Caco-2 (cell line): ENCODE data around the gene RBKS. TPM values are rescaled to one million over a fixed set of nuclear protein-coding genes. Genes with fewer than 3 reads are reported as not detected.

ENCODE experiments used
- BruUV-seq: library from RNA; stranded (reverse); fragments of 400-500 nt; replicated peaks from 2 replicates; lab custom pipeline; 2021; lab: Mats Ljungman, UMichigan
- CTCF ChIA-PET: fragments of 300-600 bp; sonication (Branson Sonifier 250); formaldehyde crosslinking; loops from one replicate; lab custom pipeline; 2022; ENCODE audit warnings: antibody characterized with exemption; lab: Charles Lee
- POLR2A ChIA-PET: fragments of 300-600 bp; sonication (Branson Sonifier 250); formaldehyde crosslinking; loops from one replicate; lab custom pipeline; 2022; ENCODE audit warnings: antibody characterized with exemption; lab: Charles Lee
- DNase-seq, 2 experiments: peaks; one replicate each; pipeline versions ENCODE4 v3.0.0 to v3.0.0-alpha.2; 2020 to 2022
- H3K27me3 ChIP-seq: replicated peaks from 2 replicates; pipeline ENCODE4 v1.6.0; 2011; ENCODE audit warnings: low read length; ENCODE audit not compliant: control insufficient read depth, insufficient read depth
- H3K36me3 ChIP-seq: 2 replicates; pipeline ENCODE4 v1.5.1; 2011; ENCODE audit warnings: low read length; ENCODE audit not compliant: control insufficient read depth, insufficient read depth
- H3K4me1 ChIP-seq: fragments of 250-450 bp; sonication (Bioruptor Pico); 2 replicates; pipeline ENCODE4 v1.5.1; 2020; ENCODE audit warnings: mild to moderate bottlenecking
- H3K4me3 ChIP-seq: 2 replicates; pipeline ENCODE4 v1.5.1; 2011; ENCODE audit warnings: low read depth, mild to moderate bottlenecking, control low read depth, low read length
- H3K9me3 ChIP-seq: fragments of 250-450 bp; sonication (Bioruptor Pico); 2 replicates; pipeline ENCODE4 v1.5.1; 2020; ENCODE audit warnings: mild to moderate bottlenecking, moderate library complexity
- H3K27ac Mint-ChIP-seq: one replicate; pipeline ENCODE4 v1.8.0; 2022; ENCODE audit warnings: mixed read lengths; ENCODE audit not compliant: unreplicated experiment
- H3K27me3 Mint-ChIP-seq: one replicate; pipeline ENCODE4 v1.8.0; 2022; ENCODE audit warnings: mixed read lengths; ENCODE audit not compliant: insufficient read depth, unreplicated experiment
- H3K36me3 Mint-ChIP-seq: one replicate; pipeline ENCODE4 v1.8.0; 2022; ENCODE audit warnings: mild to moderate bottlenecking, mixed read lengths; ENCODE audit not compliant: insufficient read depth, unreplicated experiment
- H3K4me1 Mint-ChIP-seq: one replicate; pipeline ENCODE4 v1.8.0; 2022; ENCODE audit warnings: low read depth, mixed read lengths; ENCODE audit not compliant: unreplicated experiment
- H3K4me3 Mint-ChIP-seq: one replicate; pipeline ENCODE4 v1.8.0; 2022; ENCODE audit warnings: mild to moderate bottlenecking, moderate library complexity, mixed read lengths; ENCODE audit not compliant: unreplicated experiment
- H3K9me3 Mint-ChIP-seq: one replicate; pipeline ENCODE4 v1.8.0; 2022; ENCODE audit warnings: mixed read lengths; ENCODE audit not compliant: unreplicated experiment
- CTCF ChIP-seq, 2 experiments: fragments of 200-600 bp in 1 of 2; IDR thresholded peaks; 1 replicate in 1 of 2; 2 replicates in 1 of 2; pipeline versions ENCODE4 v1.5.1 to v1.8.0; 2011 to 2022; ENCODE audit warnings: antibody characterized with exemption in 1 of 2, control low read depth in 1 of 2, inconsistent platforms in 1 of 2, low read depth in 1 of 2, low read length in 1 of 2, mild to moderate bottlenecking in 1 of 2, moderate library complexity in 1 of 2; ENCODE audit not compliant: insufficient read depth in 1 of 2, severe bottlenecking in 1 of 2, unreplicated experiment in 1 of 2
- intact Hi-C: fragments of 100-400 bp; cut with micrococcal nuclease; formaldehyde crosslinking; loops from one replicate; pipeline ENCODE4 v1.10.0; 2022; ENCODE audit not compliant: unreplicated experiment
- total RNA-seq: library from RNA; stranded (reverse); gene quantifications from 2 replicates; pipeline ENCODE4 v1.2.3, GENCODE V29; 2022

The RBKS gene
- total RNA-seq, 1 experiment from 2014 or later = 7.4 TPM

- CTCF ChIA-PET = no interaction called here
- POLR2A ChIA-PET = no interaction called here
- no TSS peak for BruUV-seq
These were observed 59.5 kb downstream of the RBKS start for GRCh38 chr2:27830656-27831055.

GRCh38 chr2:27829791-27830190, 60.4 kb downstream of the RBKS start:
- no peak overlapping the region for H3K27ac Mint-ChIP-seq
- no TSS peak for BruUV-seq
- TF ChIP-seq CTCF (IDR thresholded peaks at IDR 0.05; ENCODE audit: insufficient read depth in 1 of 2, low read depth in 1 of 2, low read length in 1 of 2, severe bottlenecking in 1 of 2, unreplicated experiment in 1 of 2) = no peak
- POLR2A ChIA-PET = no interaction called here
- no peak overlapping the region for H3K4me3 Mint-ChIP-seq
- Histone ChIP-seq H3K36me3 (no peaks in the 10 kb centered on the region), H3K4me1 (no peaks in the 10 kb centered on the region), H3K9me3 (no peaks in the 10 kb centered on the region), H3K4me3 (no peak overlapping the region), H3K27me3 (no peaks in the 10 kb centered on the region)
- peaks cover 8% of the 10 kb centered on the region for H3K9me3 Mint-ChIP-seq
- no peak for DNase-seq
- peaks cover 10% of the 10 kb centered on the region for H3K4me1 Mint-ChIP-seq
- intact Hi-C loops = no loop called here
- H3K36me3 Mint-ChIP-seq = peaks cover 5% of the 10 kb centered on the region
- CTCF ChIA-PET = no interaction called here
- H3K27me3 Mint-ChIP-seq = no peaks in the 10 kb centered on the region

More at GRCh38 chr2:27830656-27831055, 59.5 kb downstream of the RBKS start:
- H3K4me1 Mint-ChIP-seq = peaks cover 10% of the 10 kb centered on the region
- TF ChIP-seq CTCF (IDR thresholded peaks at IDR 0.05; ENCODE audit: insufficient read depth in 1 of 2, low read depth in 1 of 2, low read length in 1 of 2, severe bottlenecking in 1 of 2, unreplicated experiment in 1 of 2) = no peak
- peaks cover 5% of the 10 kb centered on the region for H3K36me3 Mint-ChIP-seq
- DNase-seq = no peak
- H3K36me3 ChIP-seq = no peaks in the 10 kb centered on the region
- no peak overlapping the region for H3K4me3 ChIP-seq
- no peak overlapping the region for H3K4me3 Mint-ChIP-seq
- H3K27me3 Mint-ChIP-seq = no peaks in the 10 kb centered on the region
- H3K27ac Mint-ChIP-seq = no peak overlapping the region
- intact Hi-C loops = no loop called here
- no peaks in the 10 kb centered on the region for H3K4me1 ChIP-seq
- H3K27me3 ChIP-seq = no peaks in the 10 kb centered on the region
- H3K9me3 ChIP-seq = no peaks in the 10 kb centered on the region
- no peaks in the 10 kb centered on the region for H3K9me3 Mint-ChIP-seq

- H3K4me1 ChIP-seq = no peaks in the 10 kb centered on the region
- Mint-ChIP-seq H3K9me3 (peaks cover 22% of the 10 kb centered on the region), H3K36me3 (peaks cover 5% of the 10 kb centered on the region), H3K27ac (no peak overlapping the region), H3K27me3 (no peaks in the 10 kb centered on the region), H3K4me3 (no peak overlapping the region), H3K4me1 (peaks cover 10% of the 10 kb centered on the region)
- POLR2A ChIA-PET = no interaction called here
- H3K27me3 ChIP-seq = no peaks in the 10 kb centered on the region
- DNase-seq = no peak
- CTCF ChIA-PET = no interaction called here
- H3K36me3 ChIP-seq = no peaks in the 10 kb centered on the region
- intact Hi-C loops = no loop called here
- 0 out of 2 replicates have a peak, but pooled peaks cover 6% of the 10 kb centered on the region for H3K9me3 ChIP-seq
- TF ChIP-seq CTCF (IDR thresholded peaks at IDR 0.05; ENCODE audit: insufficient read depth in 1 of 2, low read depth in 1 of 2, low read length in 1 of 2, severe bottlenecking in 1 of 2, unreplicated experiment in 1 of 2) = no peak
- H3K4me3 ChIP-seq = no peak overlapping the region
- BruUV-seq = no TSS peak
These were observed 61.9 kb downstream of the RBKS start for GRCh38 chr2:27828305-27828704.
